Astrocyte (in vitro differentiated cells and primary cell): ENCODE data around the gene SCGB1C2. TPM values are rescaled to one million over a fixed set of nuclear protein-coding genes. Genes with fewer than 3 reads are reported as not detected.

Experiments used
- DNase-seq: peaks from one replicate; pipeline ENCODE4 v3.0.0-alpha.2; 2010; ENCODE audit warnings: low read depth
- FAIRE-seq: peaks from 2 replicates; lab custom pipeline; 2011; peaks lifted over from hg19 to GRCh38; lab: Jason Lieb, UNC
- H2AFZ ChIP-seq: 2 replicates; pipeline ENCODE4 v1.6.0; 2012; ENCODE audit warnings: low read depth, low read length, inconsistent platforms
- H3K27ac ChIP-seq: 2 replicates; pipeline ENCODE4 v1.5.1; 2011; ENCODE audit warnings: low read depth, low read length, inconsistent platforms
- H3K27me3 ChIP-seq: 2 replicates; pipeline ENCODE4 v1.6.0; 2011; ENCODE audit warnings: low read length, inconsistent platforms; ENCODE audit not compliant: insufficient read depth
- H3K36me3 ChIP-seq: 2 replicates; pipeline ENCODE4 v1.5.1; 2011; ENCODE audit warnings: low read length, inconsistent platforms; ENCODE audit not compliant: insufficient read depth
- H3K4me1 ChIP-seq: 2 replicates; pipeline ENCODE4 v1.5.1; 2011; ENCODE audit warnings: low read length, inconsistent platforms; ENCODE audit not compliant: insufficient read depth
- H3K4me2 ChIP-seq: 2 replicates; pipeline ENCODE4 v1.6.0; 2012; ENCODE audit warnings: low read length, inconsistent platforms
- H3K4me3 ChIP-seq: 2 replicates; pipeline ENCODE4 v1.5.1; 2011; ENCODE audit warnings: low read depth, mild to moderate bottlenecking, low read length, inconsistent platforms; ENCODE audit not compliant: insufficient read depth
- H3K79me2 ChIP-seq: 2 replicates; pipeline ENCODE4 v1.6.0; 2012; ENCODE audit warnings: mild to moderate bottlenecking, low read length, inconsistent platforms; ENCODE audit not compliant: insufficient read depth
- H3K9ac ChIP-seq: 2 replicates; pipeline ENCODE4 v1.6.0; 2012; ENCODE audit warnings: mild to moderate bottlenecking, low read length, inconsistent platforms
- H3K9me3 ChIP-seq: 2 replicates; pipeline ENCODE4 v1.5.1; 2012; ENCODE audit warnings: low read depth, mild to moderate bottlenecking, low read length, inconsistent platforms; ENCODE audit not compliant: insufficient read depth
- H4K20me1 ChIP-seq: 2 replicates; pipeline ENCODE4 v1.6.0; 2012; ENCODE audit warnings: low read length, inconsistent platforms; ENCODE audit not compliant: insufficient read depth
- H3K27ac Mint-ChIP-seq: one replicate; pipeline ENCODE4 v1.8.0; 2021; ENCODE audit warnings: mild to moderate bottlenecking, mixed read lengths; ENCODE audit not compliant: unreplicated experiment
- H3K27me3 Mint-ChIP-seq: one replicate; pipeline ENCODE4 v1.8.0; 2021; ENCODE audit warnings: low read depth, mixed read lengths; ENCODE audit not compliant: unreplicated experiment
- H3K36me3 Mint-ChIP-seq: one replicate; pipeline ENCODE4 v1.8.0; 2021; ENCODE audit warnings: low read depth, mixed read lengths; ENCODE audit not compliant: unreplicated experiment
- H3K4me1 Mint-ChIP-seq: one replicate; pipeline ENCODE4 v1.8.0; 2021; ENCODE audit warnings: low read depth, mixed read lengths; ENCODE audit not compliant: unreplicated experiment
- H3K4me3 Mint-ChIP-seq: one replicate; pipeline ENCODE4 v1.8.0; 2021; ENCODE audit warnings: mild to moderate bottlenecking, moderate library complexity, mixed read lengths; ENCODE audit not compliant: unreplicated experiment
- H3K9me3 Mint-ChIP-seq: one replicate; pipeline ENCODE4 v1.8.0; 2021; ENCODE audit warnings: mild to moderate bottlenecking, mixed read lengths; ENCODE audit not compliant: unreplicated experiment
- CTCF ChIP-seq: IDR thresholded peaks from 2 replicates; pipeline ENCODE4 v1.5.1; 2011; ENCODE audit warnings: low read depth, mild to moderate bottlenecking, inconsistent platforms, low read length, moderate library complexity; ENCODE audit not compliant: insufficient read depth
- EZH2 ChIP-seq: IDR thresholded peaks from 2 replicates; pipeline ENCODE4 v1.6.1; 2012; ENCODE audit warnings: mild to moderate bottlenecking, low read length, inconsistent platforms; ENCODE audit not compliant: insufficient read depth
- total RNA-seq: library from RNA; stranded (reverse); gene quantifications from 2 replicates; pipeline ENCODE4 v1.2.1, GENCODE V29; 2021

SCGB1C2 gene
- total RNA-seq, 1 donor from 2014 or later: not detected

- peaks cover 54% of the 10 kb centered on the region for H3K27me3 Mint-ChIP-seq
Measured at GRCh38 chr17:187130-187529, 49.8 kb downstream of the SCGB1C2 start.

More at GRCh38 chr17:187130-187529, 49.8 kb downstream of the SCGB1C2 start:
- no peak overlapping the region for H3K4me3 ChIP-seq
- H3K9me3 Mint-ChIP-seq: peaks cover 2% of the 10 kb centered on the region
- no peaks in the 10 kb centered on the region for H4K20me1 ChIP-seq
- no peaks in the 10 kb centered on the region for H3K36me3 ChIP-seq
- peaks cover 41% of the 10 kb centered on the region for H3K27me3 ChIP-seq
- TF ChIP-seq EZH2: no peak
- TF ChIP-seq CTCF: no peak
- no peaks in the 10 kb centered on the region for H3K79me2 ChIP-seq
- no peak overlapping the region for H2AFZ ChIP-seq
- H3K4me1 Mint-ChIP-seq: no peaks in the 10 kb centered on the region
- DNase-seq (no peak), FAIRE-seq (no peak)
- peak overlapping the region; percentile 58 for H3K27ac Mint-ChIP-seq
- H3K9me3 ChIP-seq: no peaks in the 10 kb centered on the region
- H3K4me1 ChIP-seq: no peaks in the 10 kb centered on the region
- H3K9ac ChIP-seq: no peak overlapping the region
- no peaks in the 10 kb centered on the region for H3K36me3 Mint-ChIP-seq
- no peak overlapping the region for H3K27ac ChIP-seq
- H3K4me2 ChIP-seq: no peak overlapping the region
- H3K4me3 Mint-ChIP-seq: no peak overlapping the region

Other genes with a start within 250 kb of the SCGB1C2 start
- gene DOC2B, start 44.1 kb downstream of the SCGB1C2 start, total RNA-seq: 0.11 and 0.17 TPM in 2 replicates
- 3.1 and 3.7 TPM in 2 replicates for gene RPH3AL, start 215.2 kb downstream of the SCGB1C2 start, total RNA-seq